ENCODE results near the gene PDE6C.

GRCh38 chr10:93695740-93696139 is 83.4 kb downstream of the PDE6C start:
- TF ChIP-seq GATA3 (IDR thresholded peaks at IDR 0.05; ENCODE audit: low read depth, low read length) (no peak), GATA2 (IDR thresholded peaks at IDR 0.05; ENCODE audit: low read depth, low read length) (no peak)

All from SH-SY5Y (cell line).